ENCODE results near the gene HS1BP3. TPM values are rescaled to one million over a fixed set of nuclear protein-coding genes. Genes with fewer than 3 reads are reported as not detected.

HS1BP3 gene
- total and polyA plus RNA-seq, 2 of the 4 experiments (the other 2 are of a cell fraction) = 9.0 to 14.8 TPM

DNA sequence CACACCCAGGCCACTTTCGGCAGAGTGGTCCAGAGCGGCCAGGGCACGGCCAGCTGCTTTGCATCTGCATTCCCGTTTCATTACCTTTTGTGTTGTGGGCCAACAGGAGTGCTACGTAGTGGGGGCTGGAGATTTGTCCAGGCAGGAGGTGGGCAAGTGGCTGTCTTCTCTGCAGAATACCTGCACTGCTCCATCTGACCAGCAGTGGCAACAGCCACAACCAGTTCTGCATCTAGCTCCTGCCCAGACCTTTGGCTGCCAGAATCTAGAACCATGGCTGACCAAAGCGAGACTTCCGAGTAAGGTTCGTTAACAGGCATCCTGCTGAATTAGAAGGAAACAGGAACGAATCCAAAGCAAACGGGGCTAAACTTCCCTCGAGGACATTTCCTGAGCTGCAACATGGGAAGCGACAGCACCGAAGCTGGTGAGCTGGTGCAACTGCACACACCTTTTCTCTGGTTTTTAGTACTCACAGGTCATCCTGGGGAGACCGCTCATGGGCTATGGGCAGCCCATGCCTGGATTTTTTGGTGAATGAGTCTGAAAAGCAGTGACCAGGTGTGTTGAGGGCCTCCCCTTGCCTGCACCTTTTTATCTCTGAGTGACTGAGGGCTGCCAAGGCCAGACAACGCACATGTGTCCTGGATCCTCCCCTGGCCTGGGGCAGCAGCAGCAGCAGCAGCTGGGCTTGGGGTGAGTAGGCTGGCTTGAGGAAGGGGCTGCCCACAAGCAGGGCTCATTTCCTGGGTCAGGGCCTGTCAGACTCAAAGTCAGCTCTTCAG is 26.6 kb upstream of the HS1BP3 start:
- Histone ChIP-seq H2AK5ac (ENCODE audit: low read depth, low read length) (no peak overlapping the region), H3K9me3 (ENCODE audit: control insufficient read depth, insufficient read depth, low read length) (no peaks in the 10 kb centered on the region), H3K4ac (ENCODE audit: low read depth, low read length) (no peak overlapping the region), H4K20me1 (ENCODE audit: insufficient read depth, low read length) (no peaks in the 10 kb centered on the region), H3K14ac (replicated peaks; ENCODE audit: low read depth, low read length) (no peak overlapping the region), H3K27me3 (ENCODE audit: control insufficient read depth, insufficient read depth, low read length) (peaks cover 5% of the 10 kb centered on the region), H3K36me3 (ENCODE audit: control insufficient read depth, insufficient read depth, low read length) (peaks cover 1% of the 10 kb centered on the region; the same call in 1 of the 2 replicates), H3K56ac (ENCODE audit: extremely low read depth, insufficient read depth, low read length) (no peak overlapping the region), H4K5ac (ENCODE audit: low read depth, low read length) (no peak overlapping the region), H3K23ac (ENCODE audit: low read depth, low read length) (no peak overlapping the region), H2AK9ac (replicated peaks; ENCODE audit: low read depth, low read length, poor library complexity) (no peak overlapping the region), H2BK120ac (ENCODE audit: low read depth, low read length) (no peak overlapping the region), H2BK15ac (ENCODE audit: low read depth, low read length) (no peak overlapping the region), H3K27ac (ENCODE audit: insufficient read depth, low read length) (no peak overlapping the region), H3K79me1 (ENCODE audit: low read depth in 1 of 2, low read length in 2 of 2) (no peaks in the 10 kb centered on the region), H3K18ac (ENCODE audit: low read depth, low read length) (no peak overlapping the region), H3K4me2 (ENCODE audit: low read depth, low read length) (no peak overlapping the region), H3K4me1 (ENCODE audit: control insufficient read depth, insufficient read depth, low read length) (peaks cover 7% of the 10 kb centered on the region; the same call in 1 of the 2 replicates), H2BK5ac (ENCODE audit: low read depth, low read length, poor library complexity, severe bottlenecking) (no peak overlapping the region), H4K8ac (ENCODE audit: low read depth in 2 of 2, low read length in 2 of 2) (no peak overlapping the region), H4K91ac (ENCODE audit: insufficient read depth, low read depth, low read length) (no peak overlapping the region), H3K4me3 (ENCODE audit: insufficient read depth, low read depth, low read length) (no peak overlapping the region), H3K9ac (ENCODE audit: low read depth, low read length) (no peak overlapping the region), H2AFZ (replicated peaks; ENCODE audit: low read length, poor library complexity) (no peak overlapping the region), H3K9me1 (ENCODE audit: insufficient read depth, low read length) (peaks cover 5% of the 10 kb centered on the region; the same call in 1 of the 2 replicates), H2BK20ac (ENCODE audit: low read depth, low read length) (no peak overlapping the region)
- dilution Hi-C loops (cut with HindIII; ENCODE audit: low sequenced_read_pairs, unreplicated experiment) = loop anchor here (25.0 kb wide), 1 partner anchor 260 kb away; no protein-coding TSS in a partner anchor
- no TSS peak for BruUV-seq (replicated peaks)
- in situ Hi-C loops (cut with MboI; ENCODE audit: low sequenced_read_pairs) = no loop called here
- 82% methylated on average over 10 of the region's 15 CpGs; no CpG with 5 or more reads in 1 of the 2 experiments for WGBS, 2 experiments (ENCODE audit: extremely low coverage in 2 of 2, insufficient read length in 1 of 2)
- ChIA-PET CTCF (interaction anchor here (0.6 to 2.8 kb wide), 7 partner anchors 10 to 286 kb away, joined by 3 to 14 read pairs (median 3); partner anchors contain the start of gene LDAH), POLR2A (ENCODE audit: unreplicated experiment) (no interaction called here)
- ATAC-seq (ENCODE audit: low read depth) (no peak), DNase-seq (no peak)
- intact Hi-C loops (cut with micrococcal nuclease) = no loop called here
- TF ChIP-seq RFX5 (IDR thresholded peaks at IDR 0.05; ENCODE audit: low read depth, low read length) = no peak
- TF ChIP-seq CHD1 (IDR thresholded peaks at IDR 0.05; ENCODE audit: low read depth, low read length) = no peak
- TF ChIP-seq CTCF (conservative IDR thresholded peaks at IDR 0.05; ENCODE audit: low read depth, low read length) = no peak; the same call in 1 of the 2 replicates
- no peak for TF ChIP-seq NFE2L2 (IDR thresholded peaks at IDR 0.05; ENCODE audit: low read depth, low read length)
- no peak for TF ChIP-seq MAZ (IDR thresholded peaks at IDR 0.05; ENCODE audit: borderline replicate concordance, low read depth, low read length)
- TF ChIP-seq CEBPB (IDR thresholded peaks at IDR 0.05; ENCODE audit: low read depth, low read length) = no peak
- no peak for TF ChIP-seq MXI1 (IDR thresholded peaks at IDR 0.05; ENCODE audit: borderline replicate concordance, low read depth, low read length)
- no peak for TF ChIP-seq RAD21 (IDR thresholded peaks at IDR 0.05; ENCODE audit: low read length)
- TF ChIP-seq POLR2A (IDR thresholded peaks at IDR 0.05; ENCODE audit: low read depth, low read length) = no peak
- no peak for TF ChIP-seq BHLHE40 (IDR thresholded peaks at IDR 0.05; ENCODE audit: low read depth, low read length)
- TF ChIP-seq FOS (IDR thresholded peaks at IDR 0.05; ENCODE audit: low read depth, low read length) = no peak
- TF ChIP-seq, protein P1, sequence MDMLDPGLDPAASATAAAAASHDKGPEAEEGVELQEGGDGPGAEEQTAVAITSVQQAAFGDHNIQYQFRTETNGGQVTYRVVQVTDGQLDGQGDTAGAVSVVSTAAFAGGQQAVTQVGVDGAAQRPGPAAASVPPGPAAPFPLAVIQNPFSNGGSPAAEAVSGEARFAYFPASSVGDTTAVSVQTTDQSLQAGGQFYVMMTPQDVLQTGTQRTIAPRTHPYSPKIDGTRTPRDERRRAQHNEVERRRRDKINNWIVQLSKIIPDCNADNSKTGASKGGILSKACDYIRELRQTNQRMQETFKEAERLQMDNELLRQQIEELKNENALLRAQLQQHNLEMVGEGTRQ (IDR thresholded peaks at IDR 0.05; ENCODE audit: low read depth, low read length) = no peak
- no peak for TF ChIP-seq RCOR1 (IDR thresholded peaks at IDR 0.05; ENCODE audit: insufficient replicate concordance, low read length)
- TF ChIP-seq SMC3 (IDR thresholded peaks at IDR 0.05; ENCODE audit: low read depth, low read length) = no peak
